Stimulated activated naive CD8-positive, alpha-beta T cell treated with anti-CD3 and anti-CD28 coated beads, Interleukin-15, Interleukin-2, amounts not matched to agents 100 ng/mL and 50 ng/mL, for 24 hours (primary cell): ENCODE results near the gene NRF1.
"Not testable (repeated sequence)": the region's sequence is repeated elsewhere in the genome, so short reads cannot be mapped to it uniquely, and the experiment has no call there.

Experiments used
- H3K27ac Mint-ChIP-seq: one replicate; pipeline ENCODE4 v1.8.0; 2021; ENCODE audit warnings: mild to moderate bottlenecking, mixed read lengths
- H3K27me3 Mint-ChIP-seq: one replicate; pipeline ENCODE4 v1.8.0; 2021; ENCODE audit warnings: mixed read lengths
- H3K36me3 Mint-ChIP-seq: one replicate; pipeline ENCODE4 v1.8.0; 2021; ENCODE audit warnings: low read depth, mixed read lengths
- H3K4me1 Mint-ChIP-seq: one replicate; pipeline ENCODE4 v1.8.0; 2021; ENCODE audit warnings: low read depth, mixed read lengths
- H3K4me3 Mint-ChIP-seq: one replicate; pipeline ENCODE4 v1.8.0; 2021; ENCODE audit warnings: mild to moderate bottlenecking, mixed read lengths
- H3K9me3 Mint-ChIP-seq: one replicate; pipeline ENCODE4 v1.8.0; 2021; ENCODE audit warnings: mixed read lengths

Gene NRF1

DNA sequence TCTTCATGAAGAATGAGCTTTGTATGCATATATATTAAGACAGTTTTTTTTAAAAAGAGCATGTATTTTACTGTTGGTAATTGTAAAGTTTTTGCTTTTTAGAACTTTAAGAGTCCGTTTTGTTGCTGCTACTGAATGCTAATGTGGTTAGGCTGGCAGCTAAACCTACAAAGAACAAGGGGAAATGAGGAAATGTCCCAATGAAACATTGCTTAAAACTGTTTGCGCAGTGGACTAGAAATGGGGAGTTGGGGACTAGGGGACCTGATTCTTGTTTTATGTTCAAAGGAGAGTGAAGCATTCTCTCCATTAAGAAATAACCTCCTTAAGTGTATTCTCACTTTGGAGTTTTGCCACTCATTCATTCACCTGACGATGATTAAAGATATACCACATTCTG lies 5.7 kb downstream of the NRF1 start:
- H3K4me1 Mint-ChIP-seq: peaks cover 82% of the 10 kb centered on the region
- no peaks in the 10 kb centered on the region for H3K27me3 Mint-ChIP-seq
- no peak overlapping the region for H3K27ac Mint-ChIP-seq
- no peaks in the 10 kb centered on the region for H3K9me3 Mint-ChIP-seq
- H3K4me3 Mint-ChIP-seq: no peak overlapping the region
- peaks cover 18% of the 10 kb centered on the region for H3K36me3 Mint-ChIP-seq

DNA sequence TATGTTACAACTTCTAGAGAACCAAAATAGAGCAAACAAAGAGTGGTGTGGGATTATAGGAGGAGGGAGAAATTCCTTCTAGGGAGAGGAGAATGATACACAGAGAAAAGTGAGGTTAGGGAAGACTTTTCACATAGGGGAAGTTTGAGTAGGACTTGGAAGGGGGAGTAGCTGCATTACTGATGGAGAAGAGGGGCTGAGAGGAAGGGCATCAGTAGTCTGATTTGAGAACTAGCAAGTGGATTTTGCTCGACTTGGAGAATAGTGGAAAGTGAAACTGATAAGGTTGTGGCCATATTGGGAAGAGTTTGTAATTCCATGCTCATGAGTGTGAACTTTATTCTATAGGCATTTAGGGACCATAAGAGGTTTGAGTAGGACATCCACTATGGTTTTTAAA lies 6.1 kb downstream of the NRF1 start:
- Mint-ChIP-seq H3K9me3 (no peaks in the 10 kb centered on the region), H3K36me3 (peaks cover 18% of the 10 kb centered on the region), H3K4me1 (peaks cover 81% of the 10 kb centered on the region), H3K27ac (peak overlapping the region; percentile 33), H3K4me3 (peak overlapping the region; percentile 3), H3K27me3 (no peaks in the 10 kb centered on the region)

GRCh38 chr7:129626896-129627295 lies 15.4 kb downstream of the NRF1 start:
- H3K36me3 Mint-ChIP-seq: peaks cover 11% of the 10 kb centered on the region
- no peak overlapping the region for H3K27ac Mint-ChIP-seq
- H3K27me3 Mint-ChIP-seq: no peaks in the 10 kb centered on the region
- H3K9me3 Mint-ChIP-seq: no peaks in the 10 kb centered on the region
- no peak overlapping the region for H3K4me3 Mint-ChIP-seq
- peaks cover 37% of the 10 kb centered on the region for H3K4me1 Mint-ChIP-seq

GRCh38 chr7:129630341-129630740 lies 18.8 kb downstream of the NRF1 start:
- Mint-ChIP-seq H3K36me3 (peaks cover 7% of the 10 kb centered on the region), H3K4me3 (no peak overlapping the region), H3K27me3 (no peaks in the 10 kb centered on the region), H3K9me3 (no peaks in the 10 kb centered on the region), H3K27ac (no peak overlapping the region), H3K4me1 (peaks cover 34% of the 10 kb centered on the region)

DNA sequence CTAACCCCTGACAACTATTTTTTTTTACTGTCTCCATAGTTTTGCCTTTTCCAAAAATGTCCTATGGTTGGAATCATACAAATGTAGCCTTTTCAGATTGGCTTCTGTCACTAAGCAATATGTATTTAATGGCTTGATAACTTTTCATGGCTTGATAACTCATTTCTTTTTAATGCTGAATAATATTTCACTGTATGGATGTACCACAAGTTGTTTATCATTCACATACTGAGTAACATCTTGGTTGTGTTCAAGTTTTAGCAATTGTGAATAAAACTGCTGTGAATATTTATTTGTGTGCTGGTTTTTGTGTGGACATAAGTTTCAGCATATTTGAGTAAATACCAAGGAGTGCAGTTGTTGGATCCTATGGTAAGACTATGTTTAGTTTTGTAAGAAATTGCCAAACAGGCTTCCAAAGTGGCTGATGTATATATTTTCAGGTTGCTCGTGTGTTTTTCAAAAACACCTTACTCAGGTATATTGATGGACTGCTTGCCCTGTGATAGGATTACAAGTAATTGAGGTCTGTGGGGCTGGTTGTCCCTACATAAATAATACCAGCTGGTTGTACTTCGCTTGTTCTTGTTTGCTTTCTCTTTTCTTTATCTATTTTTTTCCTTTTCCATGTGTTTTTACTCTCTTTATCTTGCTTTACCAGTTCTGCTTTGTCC lies 23.0 kb downstream of the NRF1 start:
- H3K4me1 Mint-ChIP-seq: peaks cover 36% of the 10 kb centered on the region
- H3K4me3 Mint-ChIP-seq: no peak overlapping the region
- H3K36me3 Mint-ChIP-seq: peaks cover 3% of the 10 kb centered on the region
- H3K9me3 Mint-ChIP-seq: no peaks in the 10 kb centered on the region
- no peaks in the 10 kb centered on the region for H3K27me3 Mint-ChIP-seq
- H3K27ac Mint-ChIP-seq: no peak overlapping the region

DNA sequence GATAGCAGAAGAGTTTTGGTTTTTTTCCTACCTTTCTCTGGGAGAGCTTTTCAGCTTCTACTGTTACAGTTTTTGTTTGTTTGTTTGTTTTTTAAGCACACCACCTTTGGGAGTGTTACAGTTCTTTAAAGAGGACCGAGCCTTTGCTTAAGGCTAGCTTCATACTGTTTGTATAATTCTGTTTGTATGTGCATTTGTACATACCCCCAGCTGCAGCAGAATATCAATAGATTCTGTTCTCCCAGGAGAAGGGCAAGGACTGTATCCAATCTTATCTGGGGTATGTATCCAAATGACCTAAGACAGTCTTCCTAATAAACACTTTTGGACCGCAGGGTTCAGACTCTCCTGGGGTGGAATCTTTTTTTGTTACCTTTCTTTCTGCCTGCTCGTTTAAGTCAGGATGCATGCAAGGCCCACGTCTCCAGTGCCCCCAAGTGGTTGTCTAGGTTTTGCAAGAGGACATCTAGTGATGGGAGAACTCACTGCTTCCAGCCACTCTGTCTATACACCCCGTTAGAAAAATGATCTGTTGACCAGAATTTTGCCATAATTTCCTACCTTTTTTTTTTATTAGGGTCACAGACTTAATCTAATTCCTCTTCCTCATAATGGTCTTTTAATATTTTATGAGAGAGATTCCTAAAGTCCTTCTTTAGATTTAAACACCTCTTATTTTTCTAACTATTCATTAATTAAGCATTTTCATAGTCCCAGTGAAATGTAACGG lies 23.9 kb downstream of the NRF1 start:
- Mint-ChIP-seq H3K27me3 (no peaks in the 10 kb centered on the region), H3K27ac (no peak overlapping the region), H3K4me1 (peaks cover 33% of the 10 kb centered on the region), H3K36me3 (peaks cover 3% of the 10 kb centered on the region), H3K9me3 (no peaks in the 10 kb centered on the region), H3K4me3 (no peak overlapping the region)

DNA sequence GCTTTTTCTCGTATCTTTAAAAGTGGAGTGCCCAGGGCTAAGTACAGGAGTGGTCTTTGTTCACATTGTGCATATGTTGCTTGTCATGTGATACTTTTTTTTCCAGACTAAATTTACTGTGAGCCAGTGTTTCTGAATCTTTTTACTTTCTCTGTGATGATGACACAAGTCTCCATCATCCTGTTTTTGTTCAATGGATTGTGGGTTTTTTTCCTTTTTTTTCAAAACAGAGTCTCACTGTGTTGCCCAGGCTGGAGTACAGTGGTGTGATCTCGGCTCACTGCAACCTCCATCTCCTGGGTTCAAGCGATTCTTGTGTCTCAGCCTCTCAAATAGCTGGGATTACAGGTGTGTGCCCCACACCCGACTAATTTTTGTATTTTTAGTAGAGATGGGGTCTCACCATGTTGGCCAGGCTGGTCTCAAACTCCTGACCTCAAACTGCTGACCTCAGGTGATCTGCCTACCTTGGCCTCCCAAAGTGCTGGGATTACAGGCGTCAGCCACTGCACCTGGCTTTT lies 24.6 kb downstream of the NRF1 start:
- H3K27me3 Mint-ChIP-seq, H3K27ac Mint-ChIP-seq, H3K4me3 Mint-ChIP-seq, H3K9me3 Mint-ChIP-seq, H3K36me3 Mint-ChIP-seq: not testable (repeated sequence)
- peaks cover 31% of the 10 kb centered on the region for H3K4me1 Mint-ChIP-seq

DNA sequence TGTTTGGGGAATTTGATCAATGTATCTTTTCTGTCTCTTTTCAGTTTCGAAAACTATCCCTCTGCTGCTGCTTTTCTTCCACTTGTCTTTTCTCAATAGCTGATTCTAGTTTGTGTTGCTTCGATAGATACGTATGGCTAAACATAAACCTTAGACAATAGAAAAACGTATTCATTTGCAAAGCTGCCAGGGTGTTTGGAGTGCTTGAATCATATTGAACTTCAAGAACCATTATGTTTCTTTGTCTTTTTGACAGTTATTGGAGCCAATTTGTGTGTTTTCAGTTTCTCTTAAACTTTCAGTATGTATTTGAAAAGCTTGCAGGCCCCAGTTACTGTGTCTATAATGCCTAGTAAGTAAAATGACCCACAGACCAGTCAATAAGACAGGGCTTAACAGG lies 25.1 kb downstream of the NRF1 start:
- no peaks in the 10 kb centered on the region for H3K27me3 Mint-ChIP-seq
- peaks cover 31% of the 10 kb centered on the region for H3K4me1 Mint-ChIP-seq
- no peaks in the 10 kb centered on the region for H3K9me3 Mint-ChIP-seq
- H3K36me3 Mint-ChIP-seq: peaks cover 3% of the 10 kb centered on the region
- no peak overlapping the region for H3K27ac Mint-ChIP-seq
- no peak overlapping the region for H3K4me3 Mint-ChIP-seq

DNA sequence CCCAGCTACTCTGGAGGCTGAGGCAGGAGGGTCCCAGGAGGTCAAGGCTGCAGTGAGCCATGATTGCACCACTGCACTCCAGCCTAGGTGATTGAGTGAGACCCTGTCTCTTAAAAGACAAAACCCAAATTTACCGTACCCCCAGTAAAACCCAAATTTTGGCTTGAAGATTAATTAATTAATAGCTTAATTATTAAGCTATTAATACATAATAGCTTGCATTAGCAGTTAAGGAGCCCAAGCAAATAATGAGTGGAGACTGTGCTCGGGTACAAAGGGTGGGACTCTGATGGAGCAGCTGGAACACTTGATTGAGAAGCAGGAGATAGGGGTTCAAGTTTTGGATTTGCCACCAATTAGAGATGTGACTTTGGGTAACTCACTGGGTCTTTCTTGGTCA lies 28.9 kb downstream of the NRF1 start:
- Mint-ChIP-seq H3K4me1 (peaks cover 34% of the 10 kb centered on the region), H3K27ac (no peak overlapping the region)

DNA sequence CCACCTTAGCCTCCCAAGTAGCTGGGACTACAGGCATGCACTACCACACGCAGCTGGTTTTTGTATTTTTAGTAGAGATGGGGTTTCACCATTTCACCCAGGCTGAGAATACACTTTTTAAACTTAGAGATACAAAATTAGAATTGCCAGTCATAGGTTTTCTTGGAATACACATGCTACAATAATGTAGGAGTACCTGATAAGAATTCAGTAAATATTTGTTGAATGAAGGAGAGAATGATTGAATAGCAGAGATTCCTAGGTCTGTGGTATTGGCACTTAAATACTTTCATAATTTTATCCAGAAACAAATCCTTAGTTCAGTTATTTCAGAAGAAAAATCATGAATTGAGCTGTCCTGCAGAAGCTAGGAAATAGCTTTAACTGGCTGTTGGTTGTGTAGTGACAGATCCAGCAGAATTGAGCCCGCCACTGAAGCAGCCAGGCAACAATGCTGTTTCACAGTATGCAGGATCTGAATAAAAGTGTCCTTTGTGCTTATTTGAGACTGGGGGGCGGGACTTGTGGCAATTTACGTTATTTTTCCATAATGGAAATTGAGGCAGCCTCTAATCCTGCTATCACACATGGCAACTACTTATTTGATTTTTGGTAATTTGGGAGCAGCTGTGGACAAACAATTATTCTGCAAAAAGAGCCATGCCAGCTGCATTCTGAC lies 31.5 kb downstream of the NRF1 start:
- Mint-ChIP-seq H3K27me3 (no peaks in the 10 kb centered on the region), H3K4me3 (no peak overlapping the region), H3K4me1 (peaks cover 20% of the 10 kb centered on the region), H3K36me3 (peaks cover 5% of the 10 kb centered on the region), H3K27ac (no peak overlapping the region), H3K9me3 (no peaks in the 10 kb centered on the region)

More for the DNA sequence above, 28.9 kb downstream of the NRF1 start:
- H3K36me3 Mint-ChIP-seq: no peaks in the 10 kb centered on the region
- H3K27me3 Mint-ChIP-seq: no peaks in the 10 kb centered on the region
- no peak overlapping the region for H3K4me3 Mint-ChIP-seq
- no peaks in the 10 kb centered on the region for H3K9me3 Mint-ChIP-seq

DNA sequence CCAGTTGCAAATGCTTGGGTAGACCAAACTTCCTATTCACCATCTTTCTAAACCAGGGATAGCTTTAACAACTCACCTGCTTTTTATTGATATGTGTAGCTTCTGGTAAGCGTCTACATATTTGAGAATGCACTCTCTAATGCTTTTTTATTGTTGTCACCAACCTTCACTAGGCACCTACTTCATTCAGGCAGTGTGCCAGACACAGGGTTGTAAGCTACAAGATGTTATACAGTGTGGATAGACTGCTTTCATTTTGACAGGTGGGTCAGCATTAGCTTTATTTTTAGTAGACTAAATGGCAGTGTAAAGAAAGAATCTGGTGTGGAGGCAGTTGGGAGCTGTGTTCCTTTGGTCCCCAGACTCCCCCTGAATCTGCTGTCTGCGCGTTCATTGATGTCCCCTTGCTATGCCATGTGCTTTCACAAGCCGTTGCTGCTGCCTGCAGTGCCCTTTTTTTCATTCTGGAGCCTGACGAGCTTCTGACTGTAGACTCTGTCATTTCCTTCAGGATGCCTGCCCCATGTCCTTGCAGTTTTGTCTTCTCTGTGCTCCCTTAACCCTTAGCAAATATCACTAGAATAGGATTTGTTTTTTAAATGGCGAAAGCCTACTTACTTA lies 32.1 kb downstream of the NRF1 start:
- H3K27me3 Mint-ChIP-seq: no peaks in the 10 kb centered on the region
- no peaks in the 10 kb centered on the region for H3K9me3 Mint-ChIP-seq
- peaks cover 8% of the 10 kb centered on the region for H3K36me3 Mint-ChIP-seq
- H3K4me1 Mint-ChIP-seq: peaks cover 17% of the 10 kb centered on the region
- H3K4me3 Mint-ChIP-seq: no peak overlapping the region
- H3K27ac Mint-ChIP-seq: no peak overlapping the region

DNA sequence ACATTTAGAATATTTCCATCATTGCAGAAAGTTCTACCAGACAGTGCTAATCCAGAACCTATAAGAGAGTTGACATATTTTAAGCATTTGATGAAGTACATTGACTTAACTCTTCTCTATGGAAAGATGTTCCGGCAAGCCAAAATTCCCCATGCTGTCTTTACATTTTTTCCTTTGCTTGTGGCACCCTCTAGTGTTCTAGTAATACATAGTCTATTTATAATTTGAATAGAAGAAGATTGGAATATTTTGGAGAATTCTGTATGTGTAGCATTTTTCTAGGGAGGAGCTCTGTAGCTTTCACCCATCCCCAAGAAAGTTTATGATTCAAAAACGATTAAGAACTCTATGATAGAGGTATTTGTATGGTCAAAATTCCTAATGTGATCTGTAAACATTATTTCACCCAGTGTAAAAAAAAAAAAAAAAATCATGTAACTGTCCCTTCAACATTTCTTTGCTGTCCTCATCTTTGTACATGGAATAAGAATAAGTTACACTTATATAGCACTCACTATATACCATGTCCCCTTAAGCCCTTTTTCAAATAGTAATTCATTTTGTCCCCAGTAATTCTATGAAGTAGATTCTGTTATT lies 33.2 kb downstream of the NRF1 start:
- H3K9me3 Mint-ChIP-seq: no peaks in the 10 kb centered on the region
- peaks cover 9% of the 10 kb centered on the region for H3K36me3 Mint-ChIP-seq
- no peak overlapping the region for H3K27ac Mint-ChIP-seq
- H3K4me1 Mint-ChIP-seq: peaks cover 23% of the 10 kb centered on the region
- H3K4me3 Mint-ChIP-seq: no peak overlapping the region
- no peaks in the 10 kb centered on the region for H3K27me3 Mint-ChIP-seq

DNA sequence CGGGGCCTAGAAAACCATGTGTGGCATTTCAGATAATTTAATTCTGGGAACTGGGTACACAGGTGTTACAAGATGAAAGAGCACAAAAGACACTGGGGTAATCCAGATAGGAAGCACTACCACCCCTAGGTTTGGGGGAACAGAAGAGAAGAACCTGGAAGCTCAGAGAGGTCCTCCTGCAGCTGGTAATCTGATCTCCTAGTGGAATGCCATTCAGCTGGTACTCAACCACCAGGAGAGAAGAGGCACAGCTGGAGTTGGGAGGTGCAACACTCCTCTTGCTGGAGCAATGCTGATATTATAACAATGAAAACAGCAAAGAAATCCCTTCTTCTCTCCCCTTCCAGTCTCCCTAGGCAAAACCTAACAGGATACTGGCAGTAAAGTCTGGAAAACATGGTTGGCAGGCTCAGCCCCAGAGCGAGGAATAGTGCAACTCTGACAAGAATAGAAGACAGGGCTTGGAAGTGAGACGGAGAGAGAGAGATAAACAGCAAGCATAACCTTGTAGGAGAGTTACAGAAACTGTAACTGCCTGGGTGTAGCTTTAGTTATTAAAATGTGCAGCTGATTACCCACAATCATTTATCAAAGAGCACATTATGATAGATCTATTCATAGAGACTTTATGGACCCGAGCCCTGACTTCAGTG lies 35.0 kb downstream of the NRF1 start:
- no peak overlapping the region for H3K27ac Mint-ChIP-seq
- no peaks in the 10 kb centered on the region for H3K9me3 Mint-ChIP-seq
- H3K36me3 Mint-ChIP-seq: peaks cover 9% of the 10 kb centered on the region
- no peak overlapping the region for H3K4me3 Mint-ChIP-seq
- peaks cover 35% of the 10 kb centered on the region for H3K4me1 Mint-ChIP-seq
- no peaks in the 10 kb centered on the region for H3K27me3 Mint-ChIP-seq

DNA sequence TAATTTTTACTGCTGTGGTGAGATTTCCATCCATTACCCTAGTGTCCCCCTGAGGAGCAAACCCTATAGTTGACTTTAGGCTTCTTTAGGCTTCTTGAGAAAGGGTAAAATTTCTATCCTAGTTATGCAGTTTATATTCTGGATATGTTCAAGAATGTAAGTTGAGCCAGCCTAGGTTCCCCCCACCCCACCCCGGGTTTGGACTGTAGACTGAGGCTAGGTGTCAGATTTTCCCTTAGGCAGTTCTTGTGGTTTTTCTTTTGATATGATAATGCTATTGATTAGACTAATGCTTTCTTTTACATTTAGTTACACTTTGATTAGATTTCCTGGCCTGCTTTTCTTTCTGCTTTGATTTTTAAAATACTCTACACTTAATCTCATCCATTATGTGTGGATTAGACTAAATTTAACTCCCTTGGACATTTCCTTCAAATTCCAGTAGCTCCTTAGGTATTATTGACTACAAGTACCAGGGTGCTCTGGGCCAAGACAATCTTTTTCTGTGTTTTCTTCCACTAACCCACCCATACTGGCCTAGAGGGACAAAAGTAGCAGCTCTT lies 37.7 kb downstream of the NRF1 start:
- H3K9me3 Mint-ChIP-seq: no peaks in the 10 kb centered on the region
- H3K4me1 Mint-ChIP-seq: peaks cover 46% of the 10 kb centered on the region
- no peaks in the 10 kb centered on the region for H3K27me3 Mint-ChIP-seq
- H3K4me3 Mint-ChIP-seq: peak overlapping the region; percentile 20
- peak overlapping the region; percentile 88 for H3K27ac Mint-ChIP-seq
- H3K36me3 Mint-ChIP-seq: peaks cover 9% of the 10 kb centered on the region
